LoVo (cell line): Measurements from ENCODE around the gene HELT.
A peak's percentile ranks its signal among the peaks of the same experiment; 100 is the strongest.

Experiments
- DNase-seq: peaks from one replicate; pipeline ENCODE4 v3.0.0-alpha.2; 2016; ENCODE audit warnings: low spot score

Gene HELT

GRCh38 chr4:185003596-185004351 is 14.5 kb upstream of the HELT start:
- no peak for DNase-seq

- DNase-seq, result no peak
Measured at GRCh38 chr4:185004562-185005218, 13.6 kb upstream of the HELT start.

- peak; percentile 79 for DNase-seq
Measured at GRCh38 chr4:185005219-185005819, 13.0 kb upstream of the HELT start.

GRCh38 chr4:185011408-185011807 is 6.9 kb upstream of the HELT start:
- no peak for DNase-seq

GRCh38 chr4:185013417-185014125 is 4.7 kb upstream of the HELT start:
- no peak for DNase-seq

GRCh38 chr4:185015108-185015507 is 3.2 kb upstream of the HELT start:
- no peak for DNase-seq

GRCh38 chr4:185016101-185016940 is 2.0 kb upstream of the HELT start:
- no peak for DNase-seq

- no peak for DNase-seq
Measured at GRCh38 chr4:185016946-185017758, 1.1 kb upstream of the HELT start.

- DNase-seq, result no peak
Measured at GRCh38 chr4:185018834-185019455, 655 bp downstream of the HELT start.

- DNase-seq, result no peak
Measured at GRCh38 chr4:185019456-185020292, 1.4 kb downstream of the HELT start.

GRCh38 chr4:185020293-185020808 is 2.1 kb downstream of the HELT start:
- DNase-seq, result no peak

GRCh38 chr4:185020863-185021761 is 2.8 kb downstream of the HELT start:
- no peak for DNase-seq

GRCh38 chr4:185023471-185023870 is 5.2 kb downstream of the HELT start:
- DNase-seq, result no peak

GRCh38 chr4:185028625-185029024 is 10.3 kb downstream of the HELT start:
- no peak for DNase-seq

GRCh38 chr4:185031611-185032010 is 13.3 kb downstream of the HELT start:
- no peak for DNase-seq

- DNase-seq, result no peak
Measured at GRCh38 chr4:185033072-185033471, 14.8 kb downstream of the HELT start.

- DNase-seq, result no peak
Measured at GRCh38 chr4:185033950-185034349, 15.7 kb downstream of the HELT start.

- DNase-seq, result no peak
Measured at GRCh38 chr4:185035284-185035683, 17.0 kb downstream of the HELT start.
